Measurements from ENCODE around the gene MED27.

The MED27 gene

GRCh38 chr9:132079391-132080091 lies at the start of gene MED27:
MED27 (minus strand) TSS chr9:132079867; CDS start chr9:132079844, 23 bp downstream.
- peak; percentile 95 for DNase-seq (ENCODE audit: low spot score)

- DNase-seq (ENCODE audit: low spot score), result no peak
Measured at GRCh38 chr9:132127888-132128534, 48.3 kb upstream of the MED27 start.

- no peak for DNase-seq (ENCODE audit: low spot score)
Measured at GRCh38 chr9:132126680-132127236, 47.1 kb upstream of the MED27 start.

GRCh38 chr9:132125944-132126679 lies 46.4 kb upstream of the MED27 start:
- DNase-seq (ENCODE audit: low spot score), result no peak

- DNase-seq (ENCODE audit: low spot score), result peak; percentile 70
Measured at GRCh38 chr9:132125361-132125760, 45.7 kb upstream of the MED27 start.

- no peak for DNase-seq (ENCODE audit: low spot score)
Measured at GRCh38 chr9:132124800-132125199, 45.1 kb upstream of the MED27 start.

GRCh38 chr9:132121021-132121420 lies 41.4 kb upstream of the MED27 start:
- no peak for DNase-seq (ENCODE audit: low spot score)

- DNase-seq (ENCODE audit: low spot score), result no peak
Measured at GRCh38 chr9:132117694-132118093, 38.0 kb upstream of the MED27 start.

- DNase-seq (ENCODE audit: low spot score), result no peak
Measured at GRCh38 chr9:132116583-132116982, 36.9 kb upstream of the MED27 start.

- peak; percentile 93 for DNase-seq (ENCODE audit: low spot score)
Measured at GRCh38 chr9:132114102-132114707, 34.5 kb upstream of the MED27 start.

- no peak for DNase-seq (ENCODE audit: low spot score)
Measured at GRCh38 chr9:132109291-132109690, 29.6 kb upstream of the MED27 start.

GRCh38 chr9:132108728-132109127 lies 29.1 kb upstream of the MED27 start:
- no peak for DNase-seq (ENCODE audit: low spot score)

- DNase-seq (ENCODE audit: low spot score), result no peak
Measured at GRCh38 chr9:132099741-132100407, 20.2 kb upstream of the MED27 start.

- no peak for DNase-seq (ENCODE audit: low spot score)
Measured at GRCh38 chr9:132099167-132099566, 19.5 kb upstream of the MED27 start.

- DNase-seq (ENCODE audit: low spot score), result no peak
Measured at GRCh38 chr9:132094314-132094791, 14.7 kb upstream of the MED27 start.

GRCh38 chr9:132090771-132091170 lies 11.1 kb upstream of the MED27 start:
- DNase-seq (ENCODE audit: low spot score), result no peak

GRCh38 chr9:132087438-132088030 lies 7.9 kb upstream of the MED27 start:
- DNase-seq (ENCODE audit: low spot score), result no peak

GRCh38 chr9:132082188-132082587 lies 2.5 kb upstream of the MED27 start:
- DNase-seq (ENCODE audit: low spot score), result no peak

GRCh38 chr9:132078699-132079356 lies 839 bp downstream of the MED27 start:
- DNase-seq (ENCODE audit: low spot score), result no peak

- no peak for DNase-seq (ENCODE audit: low spot score)
Measured at GRCh38 chr9:132077881-132078698, 1.6 kb downstream of the MED27 start.

Measured in iPS-NIHi11 (cell line).